NK-92 (cell line): ENCODE data around the gene HIPK2.

ENCODE experiments used
- DNase-seq: peaks from one replicate; lab custom pipeline; 2025; ENCODE audit not compliant: unreplicated experiment; lab: John Stamatoyannopoulos, UW

HIPK2 gene

DNA sequence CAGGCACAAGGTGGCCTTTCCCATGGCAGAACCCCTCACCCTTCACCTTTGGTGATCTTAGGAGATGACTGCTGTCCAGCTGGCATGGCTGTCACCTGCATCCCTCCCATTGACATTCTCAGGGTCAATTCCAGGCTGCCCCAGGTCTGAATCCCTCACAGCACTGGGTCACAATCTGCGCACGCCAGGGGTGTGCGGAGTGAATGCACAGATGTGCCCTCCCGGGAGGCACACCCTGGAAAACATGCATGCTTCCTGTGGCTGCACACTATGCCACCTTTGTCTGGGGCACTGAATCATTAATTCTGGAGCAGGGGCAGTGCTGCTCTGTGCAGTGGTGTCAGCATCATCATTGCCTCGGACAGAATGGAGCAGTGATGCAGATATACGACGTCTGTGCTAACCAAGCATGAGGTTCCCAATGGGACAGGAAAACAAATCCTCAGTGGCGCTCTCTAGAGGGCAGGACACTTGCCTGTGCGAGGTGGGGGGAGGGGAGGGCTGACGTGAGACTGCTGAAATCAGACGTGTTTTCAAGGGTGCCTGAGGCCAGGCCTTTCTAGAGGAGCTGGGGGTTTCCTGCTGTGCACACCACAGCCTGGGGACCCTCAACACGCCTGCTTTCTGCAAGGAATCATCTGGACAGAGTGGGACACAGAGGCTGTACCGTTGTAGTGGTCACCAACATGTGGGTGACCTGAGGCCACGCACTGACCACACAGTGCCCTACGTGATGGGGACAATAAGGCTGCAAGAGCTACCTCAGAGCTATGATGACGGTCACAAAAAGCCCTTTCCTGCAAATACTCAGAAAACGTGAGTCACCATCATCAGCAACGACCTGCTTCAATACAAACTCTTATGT is 77.9 kb downstream of the HIPK2 start:
- DNase-seq: no peak

DNA sequence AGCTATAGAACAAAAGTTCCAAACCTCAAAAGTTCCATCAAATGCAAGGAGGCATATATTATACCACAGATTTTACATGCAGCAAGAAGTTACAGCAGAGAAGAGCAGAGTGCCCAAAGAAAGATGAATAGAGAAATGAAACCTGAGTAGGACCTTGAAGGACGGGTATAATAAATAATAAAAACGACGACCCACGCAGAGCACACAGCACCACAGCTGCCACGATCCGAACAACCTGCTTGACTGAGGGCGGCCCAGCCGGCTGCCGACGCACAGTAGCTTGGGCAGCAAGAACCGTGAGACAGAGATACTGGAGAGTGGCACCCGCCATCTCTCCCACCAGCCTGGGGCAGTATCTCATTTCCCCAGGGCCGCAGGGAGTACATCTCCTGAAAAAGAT is 79.0 kb downstream of the HIPK2 start:
- DNase-seq: no peak

DNA sequence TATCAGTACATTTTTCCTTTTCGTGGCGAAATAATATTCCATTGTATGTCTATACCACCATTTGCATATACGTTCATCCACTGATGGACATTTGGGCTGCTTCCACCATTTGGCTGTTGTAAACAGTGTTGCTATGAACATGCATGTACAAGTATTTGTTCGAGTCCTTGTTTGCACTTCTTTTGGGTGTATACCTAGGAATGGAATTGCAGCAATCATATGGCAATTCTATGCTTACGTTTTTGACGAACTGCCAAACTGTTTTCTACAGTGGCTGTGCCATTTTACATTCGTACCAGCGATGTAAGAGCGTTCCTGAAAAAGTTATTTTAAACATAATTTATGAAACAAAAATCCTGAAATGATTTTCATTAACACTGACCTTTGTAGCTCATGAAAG is 79.5 kb downstream of the HIPK2 start:
- no peak for DNase-seq

DNA sequence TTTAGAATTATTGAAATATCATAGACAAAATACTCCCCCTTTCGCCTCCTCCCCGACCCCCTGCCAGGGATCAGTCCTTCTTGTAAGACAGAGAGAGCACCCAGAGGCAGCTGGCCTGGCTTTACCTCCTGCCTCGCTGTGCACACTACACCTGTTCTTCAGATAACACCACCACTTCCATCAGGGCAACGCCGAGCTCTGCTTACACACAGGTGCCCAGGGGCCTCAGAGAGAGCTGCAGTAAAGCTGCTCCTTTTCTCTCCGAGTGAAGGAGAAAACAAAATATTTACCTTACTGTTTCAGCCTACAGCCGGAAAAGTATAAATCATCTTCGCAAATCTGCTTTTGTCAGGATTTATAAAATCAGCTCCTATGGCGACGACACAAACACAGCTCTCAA is 80.7 kb downstream of the HIPK2 start:
- no peak for DNase-seq

DNA sequence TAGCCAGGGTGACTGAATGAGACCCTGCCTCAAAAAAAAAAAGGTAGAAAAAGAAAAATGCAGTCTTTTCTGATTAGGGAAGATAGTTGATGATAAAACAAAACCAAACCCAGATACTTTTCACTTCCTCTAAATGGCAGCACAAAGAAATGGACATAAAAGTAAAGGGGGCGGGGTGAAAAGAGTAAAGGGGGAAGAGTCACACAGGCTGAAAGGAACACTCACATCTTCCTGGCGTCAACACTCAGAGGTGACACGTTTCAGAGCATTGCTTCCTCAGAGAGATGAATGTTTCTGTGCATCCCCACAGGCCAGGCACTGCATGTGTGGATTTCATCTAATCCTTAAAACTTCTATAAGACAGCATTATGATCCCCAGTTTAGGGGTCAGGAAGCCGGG is 81.2 kb downstream of the HIPK2 start:
- no peak for DNase-seq

DNA sequence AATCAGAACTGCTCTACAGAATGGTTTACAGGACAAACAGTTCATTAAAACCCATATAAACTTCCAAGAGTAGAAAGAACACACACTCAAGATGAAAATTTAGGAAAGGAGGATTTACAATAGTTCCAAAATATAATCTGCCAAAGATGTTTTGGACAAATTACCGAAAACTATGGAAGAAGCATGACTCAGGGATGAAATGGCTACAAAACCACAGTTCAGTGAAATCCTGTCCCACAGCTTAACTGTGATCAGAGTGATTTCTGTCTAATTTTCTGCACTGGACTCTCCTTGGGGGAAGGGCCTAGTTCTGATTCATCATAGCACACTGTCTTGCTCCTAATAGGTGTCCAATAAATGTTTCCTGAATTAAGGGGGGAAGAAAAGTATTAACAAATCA is 82.2 kb downstream of the HIPK2 start:
- DNase-seq: no peak

DNA sequence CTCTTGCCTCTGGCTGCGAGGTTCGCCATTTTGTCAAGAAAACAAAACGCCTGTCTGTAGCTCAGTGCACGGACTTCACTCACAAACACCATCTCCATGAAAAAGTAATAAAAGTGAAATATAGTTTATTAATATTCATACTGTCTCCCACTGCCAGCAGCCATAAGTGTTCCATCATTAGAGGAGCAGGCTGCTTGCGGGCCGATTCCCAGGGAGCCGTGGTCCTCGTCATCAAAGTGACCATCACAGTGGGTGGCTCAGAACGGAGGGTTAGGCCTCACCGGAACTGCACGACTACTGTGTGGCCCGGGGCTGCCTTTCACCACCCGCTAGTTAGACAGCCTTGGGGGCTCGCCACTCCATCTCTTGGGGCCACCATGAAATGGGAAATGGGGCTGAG is 82.7 kb downstream of the HIPK2 start:
- DNase-seq: no peak

DNA sequence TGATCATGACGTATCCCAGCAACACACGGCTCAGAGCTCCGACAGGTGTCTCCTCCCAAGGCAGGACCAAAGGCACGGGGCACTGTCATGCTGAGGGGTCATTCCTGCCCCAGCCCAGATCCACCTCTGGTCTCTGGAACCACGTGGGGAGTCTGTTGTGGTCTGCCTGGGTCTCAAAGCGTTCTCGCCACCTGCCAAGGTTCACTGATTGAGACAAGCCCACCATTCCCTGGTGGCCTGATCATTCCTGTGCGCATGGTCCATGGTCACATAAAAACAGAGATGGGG is 83.5 kb downstream of the HIPK2 start:
- no peak for DNase-seq

DNA sequence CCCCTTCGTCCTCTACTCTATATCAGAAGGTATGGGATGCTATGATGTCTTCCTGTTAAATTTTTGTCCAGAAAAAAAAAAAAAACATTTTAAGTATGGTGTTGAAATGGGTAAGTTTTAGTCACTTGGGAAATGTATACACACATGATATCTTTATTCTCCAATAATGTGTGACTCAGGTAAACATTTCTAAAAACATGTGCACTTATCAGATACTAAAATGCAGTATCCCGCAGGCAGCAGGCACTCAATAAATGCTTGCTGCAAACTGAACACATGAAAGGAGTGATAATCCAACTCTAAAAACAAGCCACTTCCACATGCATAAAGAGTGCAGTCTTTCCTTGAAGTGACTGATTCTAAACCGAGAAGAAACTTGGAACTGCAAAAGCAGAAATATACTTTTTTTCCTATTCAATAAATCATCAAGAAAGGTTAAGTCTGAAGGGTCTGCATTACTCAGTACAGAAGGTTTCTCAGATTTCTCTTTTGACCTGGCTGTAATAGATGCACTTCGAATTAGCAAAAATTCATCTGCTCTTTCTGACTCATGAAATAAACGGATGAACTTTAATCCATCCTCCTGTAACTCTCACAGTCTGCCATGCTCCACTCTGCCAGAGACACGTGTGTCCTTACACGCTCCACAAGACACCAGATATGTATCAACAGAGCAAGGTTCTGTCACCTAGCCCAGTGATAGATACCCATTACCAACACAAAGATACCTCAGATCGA is 84.0 kb downstream of the HIPK2 start:
- DNase-seq: no peak

DNA sequence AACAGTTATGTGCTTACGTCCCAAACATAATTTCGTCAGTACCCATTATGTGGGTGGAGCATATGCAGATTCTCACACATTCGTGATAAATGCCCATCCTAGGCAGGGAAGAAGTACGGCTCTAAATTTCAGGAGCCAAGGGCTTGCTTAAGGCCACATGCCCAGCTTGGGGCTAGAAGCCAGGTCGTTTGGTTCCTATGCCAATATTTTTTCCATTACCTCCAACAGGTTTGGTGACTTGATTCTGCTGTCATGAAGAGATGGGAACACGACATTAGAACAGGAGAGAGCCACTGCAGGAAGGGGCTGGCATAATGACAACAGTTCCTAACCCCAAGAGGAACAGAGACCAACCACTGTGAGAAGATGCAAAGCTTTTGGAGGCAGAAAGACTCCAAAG is 85.1 kb downstream of the HIPK2 start:
- no peak for DNase-seq

DNA sequence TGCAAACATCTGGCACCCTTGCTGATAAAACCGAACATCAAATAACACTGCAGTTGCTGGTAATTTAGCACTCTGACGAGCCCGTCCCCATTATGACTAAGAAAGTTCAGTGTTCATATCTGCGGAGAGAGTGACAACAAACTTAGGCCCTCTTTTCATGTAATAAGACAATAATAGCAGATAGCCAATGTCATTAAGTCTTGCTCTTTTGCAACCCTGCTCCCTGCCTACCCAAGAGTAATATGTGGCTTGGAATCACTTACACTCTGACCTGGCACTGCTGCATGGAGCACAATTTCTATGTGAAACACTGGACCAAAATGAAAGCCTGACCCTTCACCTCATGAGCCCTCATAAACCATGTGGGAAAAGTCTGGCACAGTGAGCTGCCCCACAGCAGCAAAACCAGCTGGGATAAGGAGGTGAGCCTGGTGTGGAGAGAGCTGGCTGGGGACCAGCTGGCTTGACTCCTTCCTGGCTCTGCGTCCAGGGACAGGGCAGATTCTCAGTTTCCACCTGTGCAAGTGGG is 86.5 kb downstream of the HIPK2 start:
- no peak for DNase-seq

DNA sequence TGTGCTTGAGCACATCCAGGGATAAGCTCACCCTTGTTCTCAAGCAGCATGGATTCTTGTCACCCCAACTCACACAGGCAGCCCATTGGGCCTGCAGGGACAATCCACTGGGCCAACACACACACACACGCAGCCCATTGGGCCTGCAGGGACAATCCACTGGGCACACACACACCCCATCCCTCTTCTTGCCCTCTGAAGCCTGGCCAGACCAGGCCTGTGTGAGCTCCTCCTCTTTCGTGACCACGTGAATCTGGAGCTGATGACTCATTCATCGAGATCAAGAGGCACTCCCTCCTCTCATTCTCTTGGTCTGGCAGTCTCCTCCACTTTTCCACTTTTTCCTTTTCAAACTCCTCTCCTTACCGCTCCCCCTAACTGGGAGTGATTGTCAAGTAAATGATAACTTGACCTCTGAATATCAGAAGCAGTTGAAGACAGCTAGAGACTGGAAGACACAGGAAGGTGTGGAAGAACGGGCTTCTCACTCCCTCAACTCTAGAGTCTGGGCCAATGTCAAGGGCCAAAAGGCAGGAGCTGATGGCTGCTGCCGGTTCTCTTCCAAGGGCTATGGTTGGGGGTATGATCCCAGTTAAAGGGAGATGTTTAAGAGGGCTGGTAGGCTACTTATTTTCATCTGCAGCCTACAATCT is 89.7 kb downstream of the HIPK2 start:
- no peak for DNase-seq

DNA sequence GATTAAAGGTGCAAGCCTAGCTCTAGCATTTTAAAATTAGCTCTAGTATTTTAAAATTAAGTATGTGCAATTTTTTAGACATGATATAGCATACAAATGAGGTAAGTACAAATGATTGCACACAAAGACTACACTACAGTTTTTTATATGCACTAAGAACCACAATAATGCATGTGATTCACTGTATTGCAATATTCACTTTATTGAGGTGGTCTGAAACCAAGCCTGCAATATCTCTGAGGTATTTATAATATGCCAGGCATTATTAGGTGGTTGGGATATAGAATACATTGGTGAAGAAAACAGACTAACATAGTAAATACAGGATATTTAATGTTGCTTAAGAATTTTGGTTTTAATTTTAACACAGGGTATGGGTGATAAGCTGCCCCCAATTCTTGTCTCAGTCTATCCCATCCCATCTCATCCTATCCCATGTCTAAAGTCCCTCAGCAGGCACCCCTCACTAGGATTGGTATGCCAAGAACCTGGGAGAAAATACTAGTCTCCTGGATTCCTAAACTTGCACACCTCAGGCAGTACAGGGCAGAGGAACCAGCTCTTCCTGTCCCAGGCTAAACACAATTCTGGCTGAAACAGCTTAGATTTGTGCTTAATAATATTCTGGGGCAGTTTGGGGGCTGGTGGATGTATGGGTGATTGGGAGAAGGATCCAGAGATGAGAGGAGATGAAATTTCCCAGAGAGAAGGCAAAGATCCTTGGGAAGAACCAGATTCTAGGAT is 90.4 kb downstream of the HIPK2 start:
- DNase-seq: no peak

DNA sequence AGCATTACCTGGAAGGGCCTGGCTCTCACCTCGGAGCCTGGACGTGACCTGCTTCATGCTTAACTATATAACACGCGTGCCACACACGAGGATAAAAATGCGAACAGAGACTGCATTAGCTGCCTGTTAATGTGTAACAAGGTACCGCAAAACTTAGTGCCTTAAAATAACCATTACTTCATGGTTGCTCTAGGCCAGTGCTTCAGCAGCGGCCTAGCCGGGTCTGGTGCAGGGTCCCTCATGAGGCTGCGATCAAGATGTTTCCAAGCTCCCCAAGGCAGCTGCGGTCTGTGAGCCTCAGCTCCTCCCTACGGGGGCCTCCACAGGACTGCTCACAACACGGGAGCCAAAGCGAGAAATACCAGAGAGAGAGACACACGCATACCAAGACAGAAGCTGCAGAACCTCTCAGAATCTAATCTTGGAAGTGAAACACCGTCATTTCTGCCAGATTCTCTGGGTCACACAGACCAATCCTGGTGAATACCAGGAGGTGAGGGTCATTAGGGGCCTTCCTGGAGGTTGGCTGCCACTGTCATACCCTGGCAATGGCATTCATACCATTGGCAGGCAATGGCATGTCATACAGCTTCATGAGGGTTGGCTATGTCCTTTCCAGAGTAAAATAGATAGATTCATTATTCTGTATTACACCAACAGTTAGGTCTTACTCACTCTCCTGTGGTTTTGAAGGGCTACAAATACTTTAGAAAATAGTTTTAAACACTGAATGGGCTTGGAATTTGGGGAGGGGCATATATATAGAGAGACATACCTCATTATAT is 94.5 kb downstream of the HIPK2 start:
- DNase-seq: no peak

DNA sequence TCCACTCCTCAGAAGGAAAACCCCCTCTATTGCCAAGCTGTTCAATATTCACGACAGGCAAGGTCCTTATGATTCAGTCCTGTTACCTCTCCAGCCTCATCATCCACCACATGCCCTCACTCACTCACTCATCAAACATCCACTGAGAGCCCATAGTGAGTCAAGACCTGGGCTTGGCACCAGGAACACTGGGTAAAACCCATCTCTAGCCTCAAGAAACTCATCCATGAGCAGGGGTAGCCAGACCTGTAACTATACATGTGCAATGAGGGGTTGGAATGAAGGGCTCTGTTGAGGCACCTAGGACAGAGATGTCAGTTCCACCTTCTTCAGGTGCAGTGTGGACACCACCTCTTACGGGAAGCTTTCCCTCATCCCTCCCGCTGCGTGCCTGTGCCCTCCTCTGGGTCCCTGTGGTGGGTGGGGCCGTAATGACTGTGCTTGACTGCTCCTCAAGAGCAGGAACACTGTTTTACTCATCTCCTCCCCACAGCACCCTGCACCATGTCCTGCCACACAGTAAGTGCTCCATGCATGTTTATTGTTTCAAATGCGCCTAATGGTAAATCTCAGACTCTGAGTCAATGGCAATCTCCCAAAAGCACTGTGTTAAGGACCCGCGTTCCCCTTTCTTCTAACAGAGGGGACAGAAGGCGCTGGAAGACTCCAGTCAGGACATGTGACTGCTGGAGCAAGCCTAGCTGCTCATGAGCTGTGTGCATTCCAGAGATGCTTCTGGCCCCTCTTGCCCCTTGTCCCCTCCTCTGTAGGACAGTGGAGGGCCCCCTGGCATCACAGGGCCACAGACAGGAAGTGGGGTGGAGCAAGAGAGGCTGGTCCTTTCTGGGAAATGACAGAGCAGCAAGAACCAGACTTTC is 95.4 kb downstream of the HIPK2 start:
- DNase-seq: no peak

DNA sequence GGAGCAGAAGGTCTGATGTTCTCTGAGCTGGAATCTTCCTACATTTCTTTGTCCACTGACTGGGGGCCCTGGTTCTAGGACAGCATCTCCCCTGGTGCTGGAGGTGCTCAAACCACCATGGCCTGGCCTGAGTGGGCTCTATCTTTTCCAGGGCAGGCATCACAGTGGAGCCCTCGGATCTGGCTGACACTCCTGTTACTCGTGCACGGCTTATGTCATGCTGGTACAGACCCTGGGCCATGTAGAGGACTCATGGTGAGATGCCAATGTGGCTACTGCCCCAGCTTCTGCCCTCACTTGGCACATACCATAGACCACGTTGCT is 96.0 kb downstream of the HIPK2 start:
- no peak for DNase-seq

DNA sequence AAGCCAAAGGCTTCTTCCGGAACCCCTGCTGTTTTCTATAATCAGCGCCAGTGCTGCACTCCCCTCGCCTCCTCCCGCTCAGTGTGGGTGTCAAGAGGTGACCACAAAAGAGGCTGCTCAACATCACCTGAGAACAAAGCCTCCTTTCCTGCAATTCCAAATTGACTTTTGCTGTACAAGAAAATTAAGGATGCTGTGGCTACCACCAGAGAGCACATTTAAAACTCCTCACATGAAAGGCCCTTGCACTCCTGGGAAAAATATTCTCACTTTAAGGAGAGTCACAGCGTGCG is 96.4 kb downstream of the HIPK2 start:
- no peak for DNase-seq

DNA sequence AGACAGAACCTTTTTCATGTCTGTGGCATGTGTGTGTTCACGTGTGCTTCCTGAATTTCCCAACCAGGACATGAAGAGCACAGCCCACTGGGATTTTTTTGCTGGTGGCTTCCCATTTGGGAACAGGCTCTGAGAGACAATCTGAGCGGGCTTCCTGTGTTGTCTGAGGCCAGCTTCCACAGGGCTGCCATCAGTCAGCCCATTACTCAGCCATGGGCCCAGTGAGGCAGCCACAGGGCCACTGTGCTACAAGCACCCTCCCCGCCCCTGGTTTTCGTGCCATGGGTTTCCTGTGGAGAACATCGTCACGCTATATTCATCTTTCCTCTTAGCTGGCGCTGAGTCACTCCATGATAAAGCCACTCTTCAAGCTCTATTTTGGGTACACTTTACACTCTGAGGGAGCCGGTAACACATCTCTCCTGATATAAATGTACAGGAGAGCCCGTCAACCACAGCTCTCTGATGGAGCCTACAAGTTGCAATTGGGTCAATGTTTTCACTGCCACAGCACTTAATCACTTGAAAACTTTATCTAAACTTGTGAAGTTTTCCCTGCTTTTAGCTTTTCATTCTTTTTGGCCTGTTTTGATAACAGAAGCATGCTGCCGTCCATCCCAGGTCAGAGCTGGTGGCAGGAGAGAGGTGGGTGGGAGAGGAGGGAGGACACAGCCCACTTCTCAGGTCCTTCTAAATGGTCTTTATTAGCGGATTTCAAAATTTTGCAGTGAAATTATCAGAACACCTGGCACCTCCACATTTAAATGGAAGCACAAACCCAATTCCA is 96.9 kb downstream of the HIPK2 start:
- DNase-seq: no peak
